Renal cortex interstitium (tissue), 15 donors: ENCODE data around the gene SETD1B. TPM values are rescaled to one million over a fixed set of nuclear protein-coding genes. Genes with fewer than 3 reads are reported as not detected.
A peak's percentile ranks its signal among the peaks of the same experiment; 100 is the strongest.
"Not testable (repeated sequence)": the region's sequence is repeated elsewhere in the genome, so short reads cannot be mapped to it uniquely, and the experiment has no call there.

ENCODE experiments used
- DNase-seq, 11 donors: peaks; one replicate each; pipeline ENCODE4 v3.0.0-alpha.2; 2013; ENCODE audit warnings: low read depth in 9 of 11, low spot score in 4 of 11; ENCODE audit errors: extremely low read depth in 1 of 11
- long read RNA-seq, 16 experiments: transcript quantifications; one replicate each; lab custom pipeline, GENCODE V29; 2026
- polyA plus RNA-seq, 3 donors: library from polyadenylated mRNA; unstranded; fragments of 120-200 nt; gene quantifications; one replicate each; pipeline ENCODE4 v1.2.1, GENCODE V29; 2013; ENCODE audit not compliant: insufficient read length in 3 of 3

Gene SETD1B
- polyA plus RNA-seq: 10 to 100 TPM; 14.1 to 17.3 (median 17.1) TPM
- long read RNA-seq, donor 1: 0 reads
- long read RNA-seq, donor 2: 0 reads
- long read RNA-seq, donor 3: 0 reads
- long read RNA-seq, donor 4: 0 reads
- long read RNA-seq, donor 5: 0 reads
- long read RNA-seq, donor 6: 0 reads
- long read RNA-seq, donor 7: 0 reads
- long read RNA-seq, donor 8, partial matches to known transcripts: 5 of 5 reads
- long read RNA-seq, donor 8, other reads (novel, unspliced or antisense): 0 of 5 reads
- long read RNA-seq, donor 9: 0 reads
- long read RNA-seq, donor 10: 0 reads
- long read RNA-seq, donor 11: 0 reads
- long read RNA-seq, donor 12: 0 reads
- long read RNA-seq, donor 13: 0 reads
- long read RNA-seq, donor 14: 0 reads
- long read RNA-seq, donor 15: 0 reads
- long read RNA-seq, donor 16, partial matches to known transcripts: 13 of 13 reads
- long read RNA-seq, donor 16, other reads (novel, unspliced or antisense): 0 of 13 reads

DNA sequence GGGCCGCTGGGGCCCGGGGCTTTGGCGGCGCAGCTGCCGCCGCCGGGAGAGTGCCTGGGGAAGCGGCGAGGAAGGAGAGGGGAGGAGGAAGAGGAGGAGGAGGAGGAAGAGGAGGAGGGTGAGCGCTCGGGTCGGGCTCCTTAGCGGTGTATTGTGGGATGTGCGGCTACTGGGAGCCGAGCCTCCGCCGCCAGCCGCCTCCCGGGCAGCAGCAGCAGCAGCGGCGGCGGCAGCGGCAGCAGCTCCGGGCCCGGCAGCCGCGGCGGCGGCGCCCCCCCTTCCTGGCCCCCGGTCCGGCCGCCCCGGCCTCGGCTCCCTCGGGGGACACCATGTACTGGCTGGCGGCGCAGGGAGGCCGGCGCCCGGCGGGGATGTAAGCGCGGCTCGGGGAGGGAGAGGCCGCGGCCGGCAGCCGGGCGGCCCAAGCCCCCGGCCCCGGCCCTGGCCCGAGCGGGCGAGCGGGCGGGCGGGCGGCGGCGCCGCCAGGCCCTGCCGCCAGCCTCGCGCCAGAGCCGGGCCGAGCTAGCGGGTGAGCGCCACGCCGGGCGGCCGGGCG lies at the start of gene SETD1B:
Gene SETD1B, plus strand, starts transcription at position 149 of the 556 bp plus-strand sequence. CDS start 729 bp downstream, outside the sequence.
- no peak for DNase-seq

DNA sequence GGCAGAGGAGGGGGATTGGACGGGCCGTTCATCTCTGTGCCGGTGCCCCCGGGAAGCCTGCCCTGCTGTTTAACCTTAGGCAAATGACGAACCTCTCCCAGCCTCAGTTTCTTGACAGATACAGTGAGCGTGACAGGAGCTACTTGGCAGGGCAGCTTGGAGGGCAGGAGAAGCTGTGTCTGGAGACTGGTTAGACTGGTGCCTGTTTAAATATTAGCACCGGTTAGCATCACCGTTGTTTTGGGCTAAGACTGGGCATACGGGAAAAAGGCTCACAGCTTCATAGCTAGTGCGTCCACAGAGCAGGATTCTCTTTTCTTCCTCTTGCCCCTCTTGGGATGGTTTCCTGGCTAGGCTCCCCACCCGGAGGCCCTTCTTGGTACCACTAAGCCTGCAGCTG lies 49.0 kb upstream of the SETD1B start:
- DNase-seq: no peak

DNA sequence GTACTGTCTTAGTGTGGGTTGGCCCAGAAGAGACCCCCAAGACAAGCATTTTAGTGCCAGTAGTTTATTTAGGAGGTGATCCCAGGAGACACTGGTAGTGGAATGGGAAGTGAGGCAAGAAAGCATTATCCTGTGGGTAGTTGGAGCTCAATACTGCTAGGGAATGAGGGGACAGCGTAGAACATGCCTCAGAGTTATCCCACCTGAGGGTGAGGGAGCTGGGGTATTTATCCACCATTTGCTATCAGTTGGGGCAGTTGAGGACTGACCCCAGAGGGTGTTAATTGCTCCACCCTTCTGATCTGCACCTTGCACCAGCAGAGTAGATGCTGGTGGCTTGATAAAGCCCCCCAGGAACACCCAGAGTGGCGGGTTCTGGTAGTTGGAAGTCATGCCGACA lies 48.2 kb upstream of the SETD1B start:
- no peak for DNase-seq

DNA sequence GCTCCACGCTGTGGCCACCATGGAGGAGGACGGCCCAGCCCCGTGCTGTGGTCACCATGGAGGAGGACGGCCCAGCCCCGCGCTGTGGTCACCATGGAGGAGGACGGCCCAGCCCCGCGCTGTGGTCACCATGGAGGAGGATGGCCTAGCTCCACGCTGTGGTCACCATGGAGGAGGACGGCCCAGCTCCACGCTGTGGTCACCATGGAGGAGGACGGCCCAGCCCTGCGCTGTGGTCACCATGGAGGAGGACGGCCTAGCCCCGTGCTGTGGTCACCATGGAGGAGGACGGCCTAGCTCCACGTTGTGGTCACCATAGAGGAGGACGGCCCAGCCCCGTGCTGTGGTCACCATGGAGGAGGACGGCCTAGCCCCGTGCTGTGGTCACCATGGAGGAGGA lies 45.3 kb upstream of the SETD1B start:
- not testable (repeated sequence) for DNase-seq

DNA sequence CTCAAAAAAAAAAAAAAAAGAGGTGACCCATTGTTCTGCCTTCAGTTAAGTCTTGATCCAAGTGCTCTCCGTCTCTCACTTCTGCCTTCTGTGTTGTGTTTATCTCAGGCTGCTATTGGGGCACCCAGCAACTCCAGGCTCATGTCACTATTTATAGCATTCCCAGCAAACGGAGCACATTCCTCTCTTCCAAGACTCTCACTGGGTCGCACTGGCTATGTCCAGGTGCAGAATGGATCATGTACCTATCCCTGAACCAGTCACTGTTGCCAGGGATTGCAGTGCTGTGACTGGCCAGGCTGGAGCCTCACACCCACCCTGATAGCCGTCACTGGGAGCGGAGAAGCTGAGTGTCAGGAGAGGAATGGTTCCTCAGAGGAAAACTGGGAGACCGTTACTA lies 41.5 kb upstream of the SETD1B start:
- DNase-seq: no peak

DNA sequence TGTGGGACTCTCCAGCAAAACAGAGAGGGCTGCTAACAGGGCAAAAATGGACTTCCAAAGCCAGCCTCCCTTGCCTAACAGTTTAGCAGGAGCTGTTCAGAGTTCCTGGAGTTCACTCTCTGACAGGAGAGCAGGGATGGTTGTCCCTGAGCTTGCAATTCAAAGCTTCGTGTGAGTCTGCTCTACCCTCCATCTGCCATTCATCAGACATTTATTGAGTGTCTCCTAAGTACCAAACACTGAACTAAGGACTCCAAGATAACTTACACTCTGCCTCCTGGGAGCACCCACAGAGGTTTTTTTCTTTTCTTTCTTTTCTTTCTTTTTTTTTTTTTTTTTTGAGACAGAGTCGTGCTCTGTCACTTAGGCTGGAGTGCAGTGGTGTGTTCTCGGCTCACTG lies 39.0 kb upstream of the SETD1B start:
- no peak for DNase-seq

DNA sequence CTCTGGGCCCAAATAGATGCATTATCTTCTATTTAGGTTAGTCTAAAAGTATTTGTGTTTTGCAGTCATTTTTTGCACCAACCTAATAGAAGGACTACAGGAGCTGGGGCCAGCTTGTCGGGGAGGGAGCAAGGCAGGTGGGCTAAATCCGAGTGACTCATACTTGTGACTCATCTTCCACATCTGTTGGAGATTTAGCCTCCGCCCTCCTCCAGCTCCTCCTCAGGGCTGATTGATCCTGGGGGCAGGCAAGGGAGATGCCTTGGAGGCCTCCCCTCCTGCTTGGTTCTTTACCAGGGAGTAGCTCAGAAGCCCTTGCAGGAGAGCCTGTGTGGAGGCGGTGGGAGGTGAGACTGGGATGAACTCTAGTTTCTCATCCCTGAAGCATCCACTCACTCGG lies 38.2 kb upstream of the SETD1B start:
- no peak for DNase-seq

DNA sequence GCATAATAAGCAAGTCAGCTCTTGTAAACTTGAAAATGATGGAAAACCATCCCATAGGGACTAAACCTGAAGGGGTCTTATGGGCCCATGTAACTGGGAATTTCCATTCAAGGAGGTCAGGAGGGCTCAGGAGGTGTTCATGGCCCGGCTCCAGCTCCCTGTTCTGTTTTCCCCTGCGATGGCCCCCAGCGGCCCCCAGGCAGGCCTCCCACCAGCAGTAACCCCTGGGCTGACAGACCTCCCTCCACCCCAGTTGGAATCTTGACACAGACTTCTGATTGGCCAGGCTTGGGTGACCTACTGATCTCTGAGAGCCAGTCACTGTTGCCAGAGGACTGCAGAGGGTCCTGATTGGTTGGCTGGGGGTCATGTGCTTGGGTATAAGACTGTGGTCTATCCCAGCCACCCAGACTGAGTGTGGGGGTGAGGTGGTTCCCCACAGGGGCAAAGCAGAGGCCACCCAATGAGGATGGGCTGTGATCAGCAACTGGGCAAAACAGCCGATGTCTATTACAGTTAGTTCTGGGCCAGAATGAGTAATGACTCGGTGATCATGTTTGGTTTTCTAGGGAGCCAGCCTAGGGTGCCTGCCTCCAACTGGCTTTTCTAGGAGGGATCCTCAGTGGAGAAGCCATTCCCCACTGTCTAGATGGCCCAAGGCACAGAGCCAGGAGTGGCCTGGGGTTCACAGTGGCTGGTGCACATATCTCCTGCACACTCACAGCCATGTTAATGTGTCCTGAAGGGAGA lies 37.3 kb upstream of the SETD1B start:
- no peak for DNase-seq

DNA sequence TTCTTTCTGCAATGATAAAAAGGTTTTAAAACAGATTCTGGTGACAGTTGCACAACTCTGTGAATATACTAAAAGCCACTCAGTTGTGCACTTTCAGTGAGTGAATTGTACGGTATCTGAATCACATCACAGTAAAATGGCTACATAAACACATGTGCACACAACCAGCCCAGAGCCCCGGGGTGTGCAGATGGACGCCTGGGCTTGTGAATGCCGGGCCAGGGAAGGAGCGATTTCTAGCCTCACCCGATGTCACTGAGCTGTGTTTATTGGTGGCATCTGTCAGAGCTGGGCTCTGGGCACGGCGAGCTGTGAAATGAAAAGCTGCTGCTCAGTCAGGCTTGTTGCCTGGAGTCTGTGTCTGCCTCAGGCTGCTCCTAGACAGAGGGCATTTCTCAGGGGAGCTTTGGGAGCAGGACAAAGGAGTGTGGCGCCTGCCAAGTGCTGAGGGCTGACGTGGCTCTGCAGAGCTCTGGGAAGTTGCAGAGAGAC lies 36.2 kb upstream of the SETD1B start:
- DNase-seq: no peak

DNA sequence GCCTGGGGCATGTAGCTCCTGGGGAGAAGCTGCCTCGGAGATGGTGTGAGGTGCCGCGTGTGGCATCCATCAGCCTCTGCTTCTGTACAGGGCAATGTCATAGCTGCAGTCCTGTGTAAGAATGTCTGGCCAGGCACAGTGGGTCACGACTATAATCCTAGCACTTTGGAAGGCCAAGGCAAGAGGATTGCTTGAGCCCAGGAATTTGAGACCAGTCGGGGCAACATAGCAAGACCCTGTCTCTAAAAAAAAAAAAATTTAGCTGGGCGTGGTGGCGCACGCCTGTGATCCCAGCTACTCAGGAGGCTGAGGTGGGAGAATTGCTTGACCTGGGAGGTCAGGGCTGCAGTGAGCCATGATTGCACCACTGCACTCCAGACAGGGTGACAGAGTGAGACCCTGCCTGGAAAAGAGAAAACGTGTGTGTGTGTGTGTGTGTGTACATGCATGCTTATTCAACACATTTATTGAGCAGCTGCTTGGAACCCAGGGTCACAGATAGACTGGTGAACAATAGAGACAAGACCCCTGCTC lies 34.4 kb upstream of the SETD1B start:
- no peak for DNase-seq

DNA sequence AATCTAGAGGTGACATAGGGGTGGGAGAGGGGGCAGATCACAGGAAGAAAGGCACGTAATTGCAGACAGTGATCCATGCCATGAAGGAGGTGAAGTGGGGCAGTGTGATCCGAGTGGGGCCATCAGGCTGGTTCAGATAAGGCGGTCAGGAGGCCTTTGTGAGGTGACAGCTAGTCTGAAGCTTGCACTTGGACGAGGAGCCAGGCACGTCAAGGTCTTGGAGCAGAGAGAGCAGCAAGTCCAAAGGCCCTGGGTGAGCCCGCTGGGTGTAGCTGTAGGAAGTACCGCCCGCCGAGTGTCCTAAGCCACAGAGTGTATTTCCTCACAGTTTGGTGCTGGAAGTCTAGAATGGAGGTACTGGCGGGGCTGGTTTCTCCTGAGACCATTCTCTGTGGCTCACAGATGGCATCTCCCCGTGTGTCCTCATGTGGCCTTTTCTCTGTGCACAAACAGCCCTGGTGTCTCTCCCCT lies 33.9 kb upstream of the SETD1B start:
- DNase-seq: no peak

DNA sequence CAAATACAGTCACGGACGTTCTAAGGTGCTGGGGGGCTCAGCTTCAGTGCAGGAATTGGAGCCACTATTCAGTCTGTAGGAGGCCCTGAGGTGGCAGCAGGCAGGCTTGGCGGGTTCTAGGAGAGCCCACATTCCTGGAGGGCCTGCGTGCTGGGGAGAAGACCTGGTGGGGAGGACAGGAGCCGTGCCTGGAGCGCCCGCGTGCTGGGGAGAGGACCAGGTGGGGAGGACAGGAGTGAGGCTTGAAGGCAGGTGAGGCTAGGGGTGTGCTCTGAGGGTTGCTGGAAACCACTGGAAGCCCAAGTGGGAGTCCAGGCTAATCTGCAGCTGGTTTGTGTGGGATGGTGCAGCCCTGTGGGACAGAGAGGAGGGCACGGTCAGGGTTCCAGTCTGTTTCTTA lies 33.4 kb upstream of the SETD1B start:
- DNase-seq: no peak

DNA sequence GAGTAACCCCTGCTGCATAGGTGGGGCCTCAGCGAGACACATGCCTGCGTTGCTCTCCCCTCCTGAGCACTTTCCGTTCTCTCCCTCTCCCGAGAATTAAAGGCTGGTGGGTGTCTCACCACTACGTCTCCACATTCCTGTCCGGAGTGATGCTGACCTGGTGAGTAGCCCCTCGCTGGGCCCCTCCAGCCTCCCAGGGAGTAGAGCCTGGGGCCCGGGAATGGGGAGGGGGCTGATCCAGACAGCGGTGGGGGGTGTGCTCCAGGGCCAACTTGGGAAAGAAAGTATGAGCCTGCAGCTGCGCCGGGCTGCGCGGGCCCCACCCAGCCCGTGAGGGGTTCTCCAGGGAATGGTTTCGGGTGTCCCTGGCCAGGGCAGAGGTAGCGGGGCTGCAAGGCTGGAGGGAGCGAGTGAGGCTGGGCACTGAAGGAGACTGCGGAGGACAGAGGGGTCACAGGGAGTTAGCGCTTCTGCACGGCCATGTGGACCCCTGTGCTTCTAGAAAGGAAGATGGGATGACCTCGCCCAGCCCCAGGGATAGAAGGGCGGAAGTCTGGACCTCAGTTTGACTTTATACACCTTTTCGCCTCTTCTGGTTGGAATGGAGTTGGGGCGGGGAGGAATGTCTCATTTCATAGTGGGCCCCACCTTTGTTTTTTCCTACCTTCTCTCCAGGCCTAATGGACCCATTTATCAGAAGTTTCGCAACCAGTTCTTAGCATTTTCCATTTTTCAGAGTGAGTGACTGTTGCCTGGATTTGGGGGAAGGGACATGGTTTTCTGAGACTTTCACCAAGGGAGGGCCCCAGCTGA lies 32.8 kb upstream of the SETD1B start:
- DNase-seq: no peak

DNA sequence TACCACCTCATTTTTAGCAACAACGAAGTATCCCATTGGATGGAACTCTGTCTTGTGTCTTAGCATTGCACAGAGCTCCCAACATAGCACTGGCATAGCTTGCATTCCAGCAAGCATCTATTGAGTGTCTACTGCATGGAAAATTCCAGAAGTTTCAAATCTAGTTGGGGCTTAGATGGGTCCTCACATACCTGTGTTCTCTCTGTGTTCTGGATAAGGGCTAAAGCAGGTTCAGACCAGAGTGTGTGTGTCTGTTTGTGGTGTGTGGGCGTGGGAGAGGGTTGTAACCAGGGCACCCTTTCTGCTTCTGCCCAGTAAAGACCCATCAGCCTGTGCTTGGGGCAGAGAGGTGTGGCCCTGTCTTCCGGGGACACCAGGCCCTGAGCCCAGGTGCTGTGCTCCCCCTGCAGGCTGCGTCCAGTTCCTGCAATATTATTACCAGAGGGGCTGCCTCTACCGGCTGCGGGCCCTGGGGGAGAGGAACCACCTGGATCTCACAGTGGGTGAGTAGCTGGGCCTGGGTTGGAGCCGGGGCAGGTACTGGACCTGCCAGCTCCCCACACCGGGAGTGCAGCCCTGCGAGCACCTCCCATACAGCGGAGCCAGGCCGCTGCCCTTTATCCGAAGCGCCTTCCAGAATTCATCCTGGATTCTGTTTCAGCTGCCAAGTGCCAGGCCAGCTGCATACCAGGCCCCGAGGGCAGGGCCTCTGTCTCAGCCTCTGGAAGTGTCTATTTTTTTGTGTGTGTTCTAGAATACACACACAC lies 30.6 kb upstream of the SETD1B start:
- no peak for DNase-seq

DNA sequence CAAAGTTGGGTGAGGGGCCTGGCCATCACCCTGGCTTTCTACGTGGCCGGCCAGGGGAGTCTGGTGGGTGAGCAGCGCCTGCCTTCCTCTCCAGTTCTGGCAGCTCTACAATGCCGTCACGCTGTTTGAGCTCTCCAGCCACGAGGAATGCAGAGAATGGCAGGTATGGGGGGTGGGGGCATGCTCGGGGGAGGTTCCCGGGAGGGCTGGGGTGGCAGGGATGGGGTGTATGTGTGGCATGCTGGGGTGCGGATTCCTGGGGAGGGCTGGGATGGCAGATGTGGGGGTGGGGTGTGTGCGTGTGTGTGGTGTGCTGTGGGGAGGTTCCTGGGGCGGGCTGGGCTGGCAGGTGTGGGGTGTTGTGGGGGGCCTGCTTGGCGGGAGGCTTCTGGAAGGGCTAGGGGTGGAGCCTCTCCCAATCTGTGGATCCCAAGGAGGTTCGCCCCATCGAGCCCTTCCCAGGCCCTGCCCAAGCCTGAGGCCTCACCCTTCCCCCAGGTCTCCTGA lies 28.8 kb upstream of the SETD1B start:
- peak in 2 of 11 donors; percentile 60 to 76 for DNase-seq

DNA sequence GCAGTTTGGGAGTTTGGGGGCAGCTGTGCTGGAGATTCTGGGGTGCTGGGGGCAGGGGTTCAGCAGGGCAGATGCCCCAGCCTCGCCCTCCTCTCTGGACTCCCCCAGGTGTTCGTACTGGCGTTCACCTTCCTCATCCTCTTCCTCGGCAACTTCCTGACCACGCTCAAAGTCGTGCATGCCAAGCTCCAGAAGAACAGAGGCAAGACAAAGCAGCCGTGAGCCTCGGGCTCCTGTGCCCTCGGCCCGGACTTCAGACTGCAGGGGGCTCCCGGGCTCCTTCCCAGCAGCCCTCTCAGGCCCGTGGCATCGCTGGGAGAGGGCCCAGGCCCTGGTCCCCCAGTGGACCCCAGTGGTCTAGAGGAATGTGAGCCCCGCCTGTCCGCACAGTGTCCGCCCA lies 28.3 kb upstream of the SETD1B start:
- DNase-seq: no peak

DNA sequence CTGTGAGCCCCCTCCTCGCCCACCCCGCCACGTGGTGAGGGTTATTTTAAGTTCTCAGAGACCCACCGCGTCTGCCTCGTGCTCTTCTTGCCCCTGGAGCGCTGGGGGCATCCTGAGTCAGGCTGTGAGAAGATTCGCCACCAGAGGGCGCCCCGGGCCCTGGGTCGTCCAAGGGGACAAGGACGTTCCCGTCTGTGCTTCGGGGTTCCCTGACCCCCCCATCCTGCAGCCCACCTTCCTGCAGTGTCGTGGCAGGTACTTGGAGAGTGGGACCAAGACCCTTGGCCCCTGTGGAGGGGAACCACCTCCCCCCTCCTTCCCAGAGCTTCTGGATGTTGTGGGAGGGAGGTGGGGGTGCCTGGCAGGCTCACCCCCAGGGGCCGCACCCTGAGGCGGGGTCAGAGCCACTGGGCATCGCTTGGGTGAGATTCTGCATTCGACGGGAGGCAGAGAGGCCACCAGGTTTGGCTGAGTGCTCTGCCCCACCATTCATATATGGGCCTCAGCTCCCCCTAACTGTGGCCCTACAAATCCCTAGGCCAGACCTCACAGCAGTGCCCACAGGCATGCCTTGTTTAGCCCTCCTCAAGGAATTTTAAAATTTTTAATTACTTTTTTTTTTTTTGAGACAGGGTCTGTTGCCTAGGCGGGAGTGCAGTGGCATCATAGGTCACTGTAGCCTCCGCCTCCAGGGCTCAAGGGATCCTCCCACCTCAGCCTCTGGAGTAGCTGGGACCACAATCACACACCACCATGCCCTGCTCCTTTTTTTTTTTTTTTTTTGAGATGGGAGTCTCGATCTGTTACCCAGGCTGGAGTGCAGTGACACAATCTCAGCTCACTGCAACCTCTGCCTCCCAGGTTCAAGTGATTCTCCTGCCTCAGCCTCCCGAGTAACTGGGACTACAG lies 27.4 kb upstream of the SETD1B start:
- no peak for DNase-seq
